ENCODE results near the gene SPATA31D4. TPM values are rescaled to one million over a fixed set of nuclear protein-coding genes. Genes with fewer than 3 reads are reported as not detected.
"Not testable (repeated sequence)": the region's sequence is repeated elsewhere in the genome, so short reads cannot be mapped to it uniquely, and the experiment has no call there.

The SPATA31D4 gene
- not detected for total RNA-seq

DNA sequence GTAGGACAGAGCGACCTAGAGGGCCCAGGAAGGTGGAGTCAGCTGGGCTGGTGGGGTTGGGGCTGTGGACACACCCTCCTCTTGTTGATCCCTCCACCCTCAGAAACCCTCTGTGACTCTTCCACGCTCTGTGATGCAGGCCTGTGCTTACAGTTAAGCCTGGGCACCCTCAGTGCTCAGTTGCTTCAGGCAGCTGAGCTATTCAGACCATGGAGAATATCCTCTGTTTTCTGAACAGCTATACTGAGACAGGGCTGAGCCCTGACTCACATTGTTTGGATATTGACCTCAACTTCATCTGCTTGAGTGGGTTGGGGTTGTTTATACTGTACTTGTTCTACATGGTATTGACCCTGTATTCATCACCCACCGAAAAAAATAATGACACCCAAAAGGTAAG is at the start of gene SPATA31D4:
Gene SPATA31D4, plus strand, starts transcription at position 124 of the 400 bp plus-strand sequence. Its CDS starts 86 bp downstream, at position 210.
- DNase-seq, result not testable (repeated sequence)

DNA sequence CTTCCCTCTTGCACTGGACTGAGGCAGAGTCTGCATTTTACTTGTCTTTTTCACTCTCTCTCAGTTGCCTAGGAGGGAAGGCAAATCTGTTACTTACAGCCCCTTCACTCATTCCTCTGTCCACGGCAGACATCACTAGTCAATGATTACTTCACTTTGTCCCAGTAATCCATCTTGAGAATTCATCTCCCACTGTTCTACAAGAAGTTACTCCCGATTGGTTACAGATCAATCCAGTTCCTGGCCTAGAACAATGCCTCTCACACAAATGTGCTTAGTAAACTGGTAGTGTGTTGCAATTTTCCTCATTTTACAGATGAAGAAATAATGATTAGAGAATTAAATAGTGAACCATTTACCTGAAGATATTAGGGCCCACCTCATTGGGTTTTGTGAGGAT is 49.7 kb upstream of the SPATA31D4 start:
- DNase-seq, result no peak

DNA sequence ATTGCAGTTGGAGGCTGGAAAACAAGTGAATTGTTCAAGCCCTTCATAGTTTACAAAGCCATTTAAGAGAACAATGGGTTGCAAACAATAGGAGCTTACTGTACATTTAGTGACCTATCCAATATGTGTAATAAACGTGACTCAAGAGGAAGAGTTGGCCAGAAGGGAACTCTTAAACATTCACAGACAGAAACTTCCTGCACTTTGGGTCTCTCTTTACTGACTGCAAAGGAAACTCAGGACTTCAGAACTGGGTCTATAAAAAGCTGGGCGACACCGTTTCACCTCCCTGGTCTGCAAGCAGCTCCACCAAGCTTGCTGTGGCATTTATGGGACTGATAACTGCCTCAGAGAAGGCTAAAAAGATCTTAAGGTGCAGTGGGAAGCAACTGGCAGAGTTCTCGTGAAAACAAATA is 48.7 kb upstream of the SPATA31D4 start:
- no peak for DNase-seq

DNA sequence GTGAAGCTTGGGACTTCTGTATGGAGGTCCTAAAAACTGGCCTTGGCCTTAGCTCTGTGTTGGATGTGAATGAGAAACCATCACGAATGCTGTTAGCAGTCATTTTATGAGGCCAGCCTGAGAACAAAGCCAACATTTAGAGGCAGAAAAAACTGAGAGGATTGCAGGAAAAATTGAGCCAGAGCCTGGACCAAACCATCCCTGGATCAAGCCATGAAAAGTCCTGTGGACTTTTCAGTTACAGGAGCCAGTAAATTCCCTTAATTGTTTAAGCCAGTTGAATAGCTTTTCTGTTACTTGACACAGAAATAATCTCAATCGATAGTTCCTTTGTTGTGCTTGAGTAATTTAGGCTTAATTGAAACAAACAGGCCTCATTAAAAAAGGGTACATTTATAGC is 42.6 kb upstream of the SPATA31D4 start:
- no peak for DNase-seq

DNA sequence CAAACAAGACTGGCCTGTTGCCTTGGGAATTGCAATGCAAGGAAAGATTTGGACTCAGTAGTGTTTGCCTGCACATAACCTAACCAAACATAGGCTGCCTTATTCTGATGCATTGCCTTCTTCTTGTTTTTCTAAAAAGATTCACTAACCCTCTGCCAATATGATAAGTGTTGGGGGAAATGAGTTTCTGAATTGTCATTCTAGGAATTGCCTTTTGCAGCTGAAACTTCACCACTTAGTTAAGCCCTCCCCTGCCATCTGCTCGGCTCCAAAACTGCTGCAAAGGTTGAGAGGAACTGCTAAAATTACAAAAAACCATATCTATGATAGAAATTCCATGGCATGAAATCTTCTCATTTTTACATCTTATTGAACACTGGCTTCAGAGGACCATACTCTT is 41.6 kb upstream of the SPATA31D4 start:
- no peak for DNase-seq

DNA sequence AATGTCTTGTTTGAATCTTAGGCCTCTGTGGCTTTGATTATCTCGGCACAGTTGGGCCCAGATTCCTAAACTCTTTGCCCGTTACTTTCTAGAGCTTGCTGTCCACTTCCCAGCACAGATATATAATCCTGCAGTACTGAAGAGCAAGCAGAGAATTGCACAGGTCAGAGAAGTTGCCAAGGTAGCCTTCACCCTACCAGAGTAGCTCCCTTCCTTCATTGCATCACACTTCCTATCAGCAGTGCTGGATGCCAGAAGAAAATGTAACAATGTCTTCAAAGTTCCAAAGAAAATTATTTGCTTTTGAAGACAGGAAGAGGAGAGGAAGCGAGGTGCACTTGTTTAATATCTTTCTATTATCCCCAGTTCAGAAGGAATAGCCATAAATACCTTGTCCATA is 38.1 kb upstream of the SPATA31D4 start:
- DNase-seq, result no peak

DNA sequence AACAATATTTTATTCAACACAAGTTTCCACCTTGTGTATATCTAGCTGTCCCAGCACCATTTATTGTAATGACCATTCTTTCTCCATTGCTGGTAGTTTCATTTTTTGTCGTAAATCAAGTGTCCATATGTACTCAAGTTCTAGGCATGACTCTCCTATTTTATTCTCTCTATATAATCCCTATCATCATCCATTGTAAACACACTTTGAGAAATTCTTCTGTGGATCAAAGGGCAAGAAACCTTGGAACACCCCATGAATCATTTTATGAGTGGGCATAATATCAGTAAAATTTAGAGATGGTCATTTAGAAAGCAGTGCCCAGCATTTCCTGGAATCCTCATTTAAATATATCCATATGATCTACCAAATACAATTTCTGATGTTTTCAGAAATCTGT is 35.8 kb upstream of the SPATA31D4 start:
- no peak for DNase-seq

DNA sequence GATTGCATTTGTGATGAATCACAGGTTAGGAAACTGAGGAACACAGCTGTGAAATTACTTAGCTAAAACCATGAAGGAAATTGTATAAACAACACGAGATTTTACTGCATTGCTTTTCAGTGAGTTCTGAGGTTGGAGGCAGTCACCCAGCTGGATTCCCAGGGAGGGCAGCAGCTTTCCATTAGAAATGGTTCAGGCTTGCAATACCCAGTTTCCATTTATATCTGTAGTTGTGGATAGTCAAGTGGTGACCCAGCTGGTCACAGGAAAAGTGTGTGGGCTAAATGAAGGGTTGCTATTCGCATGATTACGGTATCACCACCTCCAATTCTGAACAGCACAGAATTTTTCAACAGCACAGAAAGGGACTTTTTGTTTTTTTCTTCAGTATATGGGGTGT is 34.3 kb upstream of the SPATA31D4 start:
- no peak for DNase-seq

DNA sequence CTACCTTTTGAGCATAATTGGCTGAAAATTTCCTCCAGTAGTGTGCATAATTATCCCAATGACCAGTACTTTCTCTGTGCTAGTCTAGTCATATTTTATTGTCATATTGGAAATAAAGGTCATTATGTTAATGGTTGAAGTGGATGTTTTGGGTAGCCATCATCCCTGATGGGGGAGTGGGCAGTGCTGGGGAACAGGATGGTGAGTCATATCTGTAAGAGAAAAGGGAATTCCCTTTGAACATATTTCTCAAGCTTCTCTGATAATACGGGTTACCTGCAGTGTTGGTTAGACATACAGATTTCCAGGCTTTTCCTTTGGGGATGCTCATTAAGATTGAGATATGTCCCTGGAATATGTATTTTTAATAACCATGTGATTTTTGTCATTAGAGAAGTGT is 33.3 kb upstream of the SPATA31D4 start:
- DNase-seq, result no peak

DNA sequence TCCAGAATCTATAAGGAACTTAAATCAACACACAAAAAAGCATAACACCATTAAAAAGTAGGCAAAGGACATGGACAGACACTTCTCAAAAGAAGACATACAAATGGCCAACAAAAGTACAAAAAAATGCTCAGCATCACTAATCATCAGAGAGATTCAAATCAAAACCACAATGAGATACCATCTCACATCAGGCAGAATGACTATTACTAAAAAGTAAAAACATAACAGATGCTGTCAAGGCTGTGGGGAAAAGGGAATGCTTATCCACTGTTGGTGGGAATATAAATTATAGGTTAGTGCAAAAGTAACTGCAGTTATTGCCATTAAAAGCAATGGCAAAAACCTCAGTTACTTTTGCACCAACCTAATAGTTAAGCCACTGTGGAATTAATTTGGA is 32.2 kb upstream of the SPATA31D4 start:
- DNase-seq, result no peak

DNA sequence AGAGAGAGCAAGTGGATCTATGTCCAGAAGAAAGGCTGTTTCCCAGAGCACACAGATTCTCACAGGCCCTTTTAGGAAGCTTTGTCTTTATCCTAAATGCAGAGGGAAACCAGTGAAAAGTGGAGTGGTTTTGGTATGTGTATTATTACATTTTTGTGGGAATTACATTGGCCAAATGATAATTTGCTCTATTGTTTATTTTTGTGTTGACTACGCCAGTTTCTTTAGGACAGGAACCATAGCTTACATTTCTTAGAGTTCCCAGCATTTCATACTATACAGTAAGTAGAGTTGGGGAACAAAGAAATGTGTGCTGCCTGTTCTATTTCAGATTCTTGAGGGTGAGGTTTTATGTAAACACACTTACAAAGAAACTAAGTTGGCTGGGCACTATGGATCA is 29.4 kb upstream of the SPATA31D4 start:
- DNase-seq, result no peak

DNA sequence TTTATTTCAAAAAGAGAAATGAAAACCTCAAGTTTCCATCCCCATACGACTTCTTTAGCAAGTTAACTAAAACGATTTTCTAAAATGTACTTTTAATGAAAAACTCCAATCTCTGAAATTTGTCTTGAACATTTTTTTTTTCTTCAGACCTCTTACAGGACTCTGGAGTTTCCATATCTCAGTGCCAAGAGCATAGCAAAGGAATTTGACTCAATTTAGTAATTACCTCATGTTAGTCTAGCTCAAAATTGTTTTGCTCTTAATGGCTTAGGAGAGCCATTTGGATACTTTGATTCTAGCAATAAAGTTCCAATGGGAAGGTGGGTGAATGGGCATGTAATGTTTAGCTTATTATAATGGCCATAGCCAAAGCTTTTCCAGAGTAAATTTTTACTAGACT is 26.0 kb upstream of the SPATA31D4 start:
- DNase-seq, result no peak

DNA sequence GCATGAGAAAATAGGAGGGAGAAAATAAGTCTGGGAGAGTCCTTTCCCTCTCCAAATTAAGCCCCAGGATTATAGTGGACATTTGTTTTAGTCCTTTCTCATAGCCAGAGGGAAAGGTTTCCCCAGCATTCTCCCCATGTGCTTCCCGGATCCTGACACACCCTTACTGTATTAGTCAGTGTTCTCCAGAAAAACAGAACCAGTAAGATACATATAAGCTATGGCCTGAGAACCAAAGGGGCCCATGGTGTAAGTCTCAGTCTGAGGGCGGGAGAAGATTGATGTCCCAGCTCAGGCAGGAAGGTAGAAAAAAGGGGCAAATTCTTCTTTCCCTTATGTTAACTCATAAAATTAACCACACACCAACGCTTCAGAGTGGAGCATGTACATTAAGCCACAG is 25.6 kb upstream of the SPATA31D4 start:
- no peak for DNase-seq

DNA sequence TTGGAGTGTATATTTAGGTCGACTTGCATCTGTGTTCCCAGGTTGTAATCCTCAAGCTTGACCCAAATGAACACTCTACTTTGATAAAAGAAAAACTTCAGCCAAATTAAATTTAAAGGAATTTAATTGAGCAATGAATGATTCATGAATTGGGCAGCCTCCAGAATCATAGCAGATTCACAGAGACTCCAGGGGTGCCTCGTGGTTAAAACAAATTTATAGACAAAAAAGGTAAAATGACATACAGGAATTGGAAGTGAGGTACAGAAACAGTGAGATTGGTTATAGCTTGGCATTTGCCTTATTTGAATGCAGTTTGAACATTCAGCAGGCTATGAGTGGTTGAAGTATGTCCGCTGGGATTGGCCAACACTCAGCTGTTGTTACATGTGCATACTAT is 21.6 kb upstream of the SPATA31D4 start:
- no peak for DNase-seq

DNA sequence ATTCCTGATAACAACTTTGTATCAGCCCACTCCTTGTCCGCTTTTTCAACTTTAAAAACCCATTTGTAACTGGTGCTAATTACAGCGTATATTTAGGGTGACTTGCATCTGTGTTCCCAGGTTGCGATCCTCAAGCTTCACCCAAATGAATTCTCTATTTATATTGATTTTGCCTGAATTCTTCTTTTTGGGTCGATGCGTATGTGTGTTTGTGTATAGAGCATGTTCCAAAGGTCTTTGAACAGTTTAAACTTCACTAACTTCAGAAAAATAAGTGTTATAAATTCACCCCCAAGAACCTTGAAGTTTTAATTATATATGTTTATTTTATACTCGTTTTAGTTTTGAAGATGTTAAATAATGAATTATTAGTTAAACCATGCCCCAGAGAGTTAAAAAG is 16.1 kb upstream of the SPATA31D4 start:
- no peak for DNase-seq

DNA sequence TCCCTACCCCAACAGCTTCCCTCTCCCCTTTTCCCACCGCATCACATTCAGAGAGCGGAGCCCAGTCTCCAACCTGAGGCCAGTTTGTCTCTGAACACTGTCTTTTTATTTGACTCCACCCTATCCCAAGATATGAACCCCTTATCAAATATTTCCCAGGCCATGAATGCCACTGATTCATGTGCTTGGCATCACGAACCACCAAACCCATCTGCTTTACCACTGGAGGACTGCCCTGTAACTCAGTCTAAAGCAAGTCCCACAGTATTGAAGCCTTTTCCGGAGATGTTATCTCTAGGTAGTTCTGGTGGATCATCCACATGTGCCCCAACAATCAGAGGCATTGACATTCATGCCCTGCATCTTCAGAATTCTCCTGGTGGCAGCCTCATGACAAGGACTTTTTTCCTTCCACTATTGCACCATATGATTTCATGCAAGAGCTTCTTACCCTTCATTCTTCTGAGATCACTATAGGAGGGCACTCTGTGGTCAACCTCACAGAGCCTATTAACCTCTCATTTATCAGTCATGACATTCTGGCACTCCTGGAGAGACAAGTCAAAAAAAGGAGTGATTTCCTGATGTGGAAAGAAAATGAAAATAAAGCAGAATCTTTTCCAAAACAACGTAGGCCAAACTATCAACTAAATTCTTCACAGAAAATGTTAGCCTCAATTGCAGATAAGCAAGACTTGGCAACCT is 12.3 kb upstream of the SPATA31D4 start:
- DNase-seq, result no peak

DNA sequence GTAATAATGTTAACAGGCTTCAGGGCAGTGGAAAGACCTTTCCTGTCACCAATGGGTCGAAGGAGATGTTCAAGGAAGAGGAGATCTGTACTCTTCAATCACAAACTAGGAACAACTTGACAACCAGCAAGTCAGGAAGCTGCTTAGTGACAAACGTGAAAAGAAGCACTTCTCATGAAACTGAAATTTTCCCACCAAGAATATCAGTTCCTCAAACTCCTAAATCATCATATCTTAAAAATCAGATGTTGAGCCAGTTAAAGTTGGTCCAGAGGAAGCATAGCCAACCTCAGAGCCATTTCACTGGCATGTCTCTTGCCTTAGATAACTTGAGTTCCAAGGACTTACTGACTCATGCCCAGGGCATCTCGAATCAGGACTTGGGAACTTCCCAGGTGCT is 9.7 kb upstream of the SPATA31D4 start:
- DNase-seq, result not testable (repeated sequence)

DNA sequence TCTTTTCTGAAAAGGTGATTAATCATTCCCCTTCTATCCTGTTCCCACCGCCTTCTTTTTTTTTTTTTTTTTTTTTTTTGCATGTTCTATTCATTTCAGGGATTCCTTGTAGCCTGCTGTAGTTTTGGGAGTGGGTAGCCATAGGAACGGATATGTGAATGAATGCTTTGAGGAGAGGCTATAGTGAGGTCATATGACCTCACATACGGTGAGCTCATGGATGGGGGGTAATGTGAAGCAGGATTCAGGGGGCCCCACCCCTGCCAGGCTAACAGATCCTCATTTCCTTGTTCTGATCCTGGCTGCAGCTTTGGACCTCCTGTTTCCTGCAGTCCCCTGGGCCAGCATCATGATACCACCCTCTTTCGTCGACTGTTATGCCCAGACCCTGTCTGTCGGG is 1.9 kb downstream of the SPATA31D4 start:
- not testable (repeated sequence) for DNase-seq

DNA sequence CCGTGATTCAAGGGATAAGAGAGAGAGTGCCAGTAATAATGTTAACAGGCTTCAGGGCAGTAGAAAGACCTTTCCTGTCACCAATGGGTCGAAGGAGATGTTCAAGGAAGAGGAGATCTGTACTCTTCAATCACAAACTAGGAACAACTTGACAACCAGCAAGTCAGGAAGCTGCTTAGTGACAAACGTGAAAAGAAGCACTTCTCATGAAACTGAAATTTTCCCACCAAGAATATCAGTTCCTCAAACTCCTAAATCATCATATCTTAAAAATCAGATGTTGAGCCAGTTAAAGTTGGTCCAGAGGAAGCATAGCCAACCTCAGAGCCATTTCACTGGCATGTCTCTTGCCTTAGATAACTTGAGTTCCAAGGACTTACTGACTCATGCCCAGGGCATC is 5.3 kb downstream of the SPATA31D4 start:
- not testable (repeated sequence) for DNase-seq

DNA sequence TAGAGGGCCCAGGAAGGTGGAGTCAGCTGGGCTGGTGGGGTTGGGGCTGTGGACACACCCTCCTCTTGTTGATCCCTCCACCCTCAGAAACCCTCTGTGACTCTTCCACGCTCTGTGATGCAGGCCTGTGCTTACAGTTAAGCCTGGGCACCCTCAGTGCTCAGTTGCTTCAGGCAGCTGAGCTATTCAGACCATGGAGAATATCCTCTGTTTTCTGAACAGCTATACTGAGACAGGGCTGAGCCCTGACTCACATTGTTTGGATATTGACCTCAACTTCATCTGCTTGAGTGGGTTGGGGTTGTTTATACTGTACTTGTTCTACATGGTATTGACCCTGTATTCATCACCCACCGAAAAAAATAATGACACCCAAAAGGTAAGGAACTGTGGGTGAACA is 15.2 kb downstream of the SPATA31D4 start, which contains the start of gene SPATA31D3:
Gene SPATA31D3, plus strand, starts transcription at position 108 of the 400 bp plus-strand sequence. Its CDS starts 86 bp downstream, at position 194.
- DNase-seq, result not testable (repeated sequence)

DNA sequence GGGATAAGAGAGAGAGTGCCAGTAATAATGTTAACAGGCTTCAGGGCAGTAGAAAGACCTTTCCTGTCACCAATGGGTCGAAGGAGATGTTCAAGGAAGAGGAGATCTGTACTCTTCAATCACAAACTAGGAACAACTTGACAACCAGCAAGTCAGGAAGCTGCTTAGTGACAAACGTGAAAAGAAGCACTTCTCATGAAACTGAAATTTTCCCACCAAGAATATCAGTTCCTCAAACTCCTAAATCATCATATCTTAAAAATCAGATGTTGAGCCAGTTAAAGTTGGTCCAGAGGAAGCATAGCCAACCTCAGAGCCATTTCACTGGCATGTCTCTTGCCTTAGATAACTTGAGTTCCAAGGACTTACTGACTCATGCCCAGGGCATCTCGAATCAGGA is 20.4 kb downstream of the SPATA31D4 start:
- DNase-seq, result not testable (repeated sequence)

DNA sequence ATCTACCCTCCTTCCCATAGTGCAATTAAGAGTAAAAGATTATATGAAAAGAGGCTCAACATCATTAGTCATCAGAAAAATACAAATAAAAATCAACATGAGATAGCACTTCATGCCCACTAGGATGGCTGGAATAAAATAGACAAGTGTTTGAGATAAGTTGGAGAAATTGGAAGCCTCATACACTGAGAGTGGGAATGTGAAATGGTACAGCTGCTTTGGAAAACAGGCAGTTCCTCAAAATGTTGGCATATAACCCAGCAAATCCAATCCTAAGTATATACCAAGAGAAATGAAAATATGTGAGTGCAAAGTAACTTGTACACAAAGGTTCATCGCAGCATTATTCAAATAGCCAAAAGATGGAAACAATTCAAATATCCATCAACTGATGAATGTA is 24.9 kb downstream of the SPATA31D4 start:
- no peak for DNase-seq

DNA sequence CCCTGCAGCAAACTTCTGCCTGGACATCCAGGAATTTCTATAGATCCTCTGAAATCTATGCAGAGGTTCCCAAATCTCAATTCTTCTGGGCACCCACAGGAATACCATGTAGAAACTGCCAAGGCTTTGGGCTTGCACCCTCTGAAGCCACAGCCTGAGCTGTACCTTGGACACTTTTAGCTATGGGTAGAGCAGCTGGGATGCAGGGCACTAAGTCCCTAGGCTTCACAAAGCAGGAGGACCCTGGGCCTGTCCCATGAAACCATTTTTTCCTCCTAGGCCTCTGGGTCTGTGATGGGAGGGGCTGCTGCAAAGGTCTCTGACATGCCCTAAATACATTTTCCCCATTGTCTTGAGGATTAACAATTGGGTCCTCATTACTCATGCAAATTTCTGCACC is 27.4 kb downstream of the SPATA31D4 start:
- DNase-seq, result no peak

DNA sequence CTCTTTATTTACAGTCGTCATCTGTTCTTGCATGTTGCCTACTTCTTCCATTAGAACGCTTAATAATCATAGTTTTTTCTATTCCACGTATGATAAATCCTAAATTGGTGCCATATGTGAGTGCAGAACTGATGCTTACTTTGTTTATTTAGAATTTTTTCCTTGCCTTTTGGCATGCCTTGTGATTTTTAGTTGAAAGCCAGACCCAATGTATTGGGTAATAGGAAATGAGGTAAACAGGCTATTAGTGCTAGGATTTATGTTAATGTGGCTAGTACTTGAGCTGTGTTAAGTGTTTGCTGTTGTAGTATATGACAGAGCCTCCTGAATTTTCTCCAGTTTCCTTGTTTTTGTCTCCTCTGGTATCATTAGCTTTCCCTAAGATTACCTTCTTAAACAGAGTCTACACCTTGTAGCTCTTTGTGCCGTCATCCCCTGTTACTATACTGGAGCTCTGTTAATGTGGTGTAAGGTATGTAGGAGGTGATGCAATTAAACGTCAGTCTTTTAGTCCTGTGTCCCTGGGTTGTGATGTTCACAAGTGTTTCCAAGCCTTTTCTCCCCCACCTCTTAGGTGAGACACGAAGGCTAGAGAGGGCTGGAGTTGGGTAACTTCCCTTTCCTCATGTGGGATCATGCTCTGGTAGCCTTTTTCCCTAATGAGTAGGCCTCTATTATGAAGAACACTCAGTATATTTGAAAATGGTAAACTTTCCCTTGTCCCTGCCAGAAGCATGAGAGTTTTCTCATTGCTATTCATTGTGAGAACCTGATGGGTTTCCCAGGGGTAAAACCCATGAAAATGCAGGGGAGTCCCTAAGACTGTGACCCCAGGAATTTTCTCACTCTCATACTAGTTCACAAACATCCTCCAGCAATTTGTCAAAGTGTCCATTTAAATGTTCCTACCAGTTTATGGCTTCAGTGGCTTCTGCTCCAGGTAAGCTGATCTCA is 36.3 kb downstream of the SPATA31D4 start:
- no peak for DNase-seq

Measured in effector CD4-positive, alpha-beta T cell (primary cell).